ENCODE measurements around the gene NPC2. TPM values are rescaled to one million over a fixed set of nuclear protein-coding genes. Genes with fewer than 3 reads are reported as not detected.
A peak's percentile ranks its signal among the peaks of the same experiment; 100 is the strongest.

NPC2 gene
- total RNA-seq, 1 experiment from 2014 or later: 314 TPM

GRCh38 chr14:74503291-74503937 is 10.3 kb upstream of the NPC2 start:
- no peak for DNase-seq (ENCODE audit: low spot score)

DNA sequence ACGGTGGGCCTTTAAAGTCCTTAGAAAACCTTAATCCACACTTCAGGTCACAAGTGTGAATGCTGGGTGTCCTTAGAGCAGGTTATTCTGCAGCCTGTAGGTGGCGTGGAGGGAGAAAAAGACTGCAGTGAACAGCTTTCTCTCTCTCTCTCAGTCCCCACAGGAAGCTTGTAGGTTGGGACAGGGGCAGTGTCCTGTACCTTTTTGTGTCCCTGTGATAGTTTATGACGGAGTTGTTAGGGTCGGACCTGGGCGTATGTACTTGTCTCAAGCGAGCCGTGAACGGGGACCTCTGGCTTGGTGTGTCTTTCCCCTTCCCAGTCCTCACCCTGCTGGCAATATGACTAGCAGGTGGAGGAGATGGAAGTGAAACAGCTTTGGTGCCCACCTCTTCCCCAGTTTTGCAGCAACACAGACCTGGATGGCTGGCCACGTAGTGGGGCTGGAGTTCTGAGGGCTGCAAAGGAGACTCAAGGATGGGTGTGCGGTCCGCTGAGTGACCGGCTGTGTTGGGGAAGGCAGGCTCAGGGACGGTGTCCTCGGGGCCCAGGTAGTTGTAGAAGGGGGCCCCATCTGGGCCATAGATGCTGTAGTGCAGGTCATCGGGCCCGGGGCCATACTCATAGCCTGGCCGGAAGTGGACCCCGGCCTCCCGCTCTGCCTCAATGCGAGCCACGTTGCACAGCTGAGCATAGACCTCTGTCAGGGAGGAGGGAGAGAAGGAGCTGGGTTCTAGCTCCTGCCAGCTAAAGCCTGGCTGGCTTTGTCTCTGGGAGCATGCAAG is 9.3 kb upstream of the NPC2 start:
- peak; percentile 28 for DNase-seq (ENCODE audit: low spot score)

- DNase-seq (ENCODE audit: low spot score): no peak
Observed at GRCh38 chr14:74501691-74502090, 8.6 kb upstream of the NPC2 start.

- peak; percentile 49 for DNase-seq (ENCODE audit: low spot score)
Observed at GRCh38 chr14:74501135-74501614, 8.1 kb upstream of the NPC2 start.

DNA sequence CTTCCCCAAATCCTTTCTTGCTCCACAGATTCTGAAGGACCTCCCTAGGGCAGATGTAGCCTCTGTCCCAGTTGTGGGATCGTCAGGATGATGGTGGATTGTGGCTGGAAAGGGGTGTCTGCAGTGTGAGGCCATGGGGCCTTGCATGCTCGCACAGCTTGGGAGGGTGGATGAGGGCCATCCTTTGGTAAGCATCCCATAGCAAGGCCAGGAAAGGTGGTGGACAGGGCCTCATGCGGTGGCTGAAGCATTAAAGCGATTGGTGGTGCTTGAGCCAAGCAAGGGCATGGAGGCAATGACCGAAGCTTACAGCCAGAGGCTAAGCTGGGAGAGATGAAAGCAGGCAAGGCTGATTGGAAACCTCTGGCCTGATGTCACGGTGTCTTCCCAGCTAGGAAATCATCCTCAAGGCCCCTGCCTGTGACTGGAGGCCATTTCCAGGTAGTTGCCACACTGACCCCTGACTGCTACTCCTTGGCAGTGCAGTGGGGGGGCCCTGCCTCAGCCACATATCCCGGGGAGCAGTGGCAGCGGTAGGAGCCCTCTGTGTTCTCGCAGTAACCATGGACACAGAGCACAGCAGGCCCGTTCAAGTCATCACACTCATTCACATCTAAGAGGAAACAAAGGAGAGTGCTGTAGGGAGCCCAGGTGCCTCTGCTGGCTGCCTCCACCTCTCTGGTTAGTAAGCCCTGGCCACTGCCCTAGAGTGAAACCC is 7.5 kb upstream of the NPC2 start:
- DNase-seq (ENCODE audit: low spot score): no peak

DNA sequence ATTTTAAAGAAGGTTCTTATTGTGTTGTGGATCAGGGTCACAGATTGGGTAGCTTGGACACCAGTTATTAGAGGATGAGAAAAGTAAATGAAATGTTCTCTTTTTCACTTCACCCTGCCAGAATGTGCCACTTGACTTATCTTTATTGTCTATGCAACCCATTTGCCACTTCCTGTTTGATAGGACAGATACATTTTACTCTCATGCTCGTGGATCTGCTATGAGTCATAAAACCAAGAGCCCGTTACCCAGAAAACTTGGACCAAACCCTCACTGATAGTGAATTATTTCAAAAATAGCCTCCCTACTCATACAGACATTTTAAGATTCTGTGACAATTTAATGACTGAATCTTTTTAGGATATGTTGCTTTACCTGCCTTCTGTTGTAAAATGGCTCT is 2.3 kb upstream of the NPC2 start:
- DNase-seq (ENCODE audit: low spot score): no peak

DNA sequence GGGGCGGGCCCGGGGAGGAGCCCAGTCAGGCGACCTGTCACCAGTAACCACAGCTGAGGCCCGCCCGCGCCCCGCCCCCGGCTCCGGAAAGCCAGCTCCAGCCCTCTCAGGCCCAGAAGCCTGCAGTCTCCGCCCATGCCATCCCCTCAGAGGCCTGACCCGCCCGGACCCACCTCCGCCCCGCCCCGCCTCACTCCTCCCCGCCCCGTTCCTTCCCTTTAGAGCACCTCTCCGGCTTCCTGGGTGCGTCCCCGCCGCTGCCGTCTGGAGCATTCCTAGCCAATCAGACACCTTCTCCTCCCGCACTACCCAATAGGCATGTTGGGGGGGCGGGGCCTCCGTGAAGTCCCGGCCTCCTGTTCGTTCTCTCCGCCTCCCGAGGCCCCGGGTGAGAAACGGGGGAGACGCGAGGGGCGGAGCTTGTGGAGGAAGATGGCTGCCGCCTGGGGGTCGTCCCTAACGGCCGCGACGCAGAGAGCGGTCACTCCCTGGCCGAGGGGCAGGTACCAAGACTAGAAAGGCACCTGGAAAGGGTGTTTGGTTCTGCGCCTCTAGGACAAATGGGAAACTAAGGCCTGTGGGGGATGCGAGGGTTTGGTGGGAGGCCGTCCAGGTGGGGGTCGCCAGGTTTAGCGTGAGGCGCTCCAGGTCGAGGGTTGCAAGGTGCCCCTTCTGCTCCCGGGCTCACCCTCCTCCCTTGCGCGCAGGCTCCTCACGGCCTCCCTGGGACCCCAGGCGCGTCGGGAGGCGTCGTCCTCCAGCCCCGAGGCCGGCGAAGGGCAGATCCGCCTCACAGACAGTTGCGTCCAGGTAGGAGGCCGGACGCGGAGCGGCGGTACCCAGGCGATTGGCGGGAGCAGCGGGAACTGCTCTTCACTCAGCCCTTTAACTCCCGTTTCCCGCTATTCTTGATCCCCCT is 497 bp upstream of the NPC2 start, which contains the start of gene ISCA2:
ISCA2 (plus strand) TSS at position 423 of the 919 bp plus-strand sequence; CDS start at position 433, 10 bp downstream.
- peak; percentile 96 for DNase-seq (ENCODE audit: low spot score)

- peak; percentile 39 for DNase-seq (ENCODE audit: low spot score)
Observed at GRCh38 chr14:74491956-74492775, 939 bp downstream of the NPC2 start.

- DNase-seq (ENCODE audit: low spot score): no peak
Observed at GRCh38 chr14:74490486-74490885, 2.6 kb downstream of the NPC2 start.

- DNase-seq (ENCODE audit: low spot score): peak; percentile 80
Observed at GRCh38 chr14:74488786-74489397, 4.2 kb downstream of the NPC2 start.

- no peak for DNase-seq (ENCODE audit: low spot score)
Observed at GRCh38 chr14:74486164-74486563, 6.9 kb downstream of the NPC2 start.

DNA sequence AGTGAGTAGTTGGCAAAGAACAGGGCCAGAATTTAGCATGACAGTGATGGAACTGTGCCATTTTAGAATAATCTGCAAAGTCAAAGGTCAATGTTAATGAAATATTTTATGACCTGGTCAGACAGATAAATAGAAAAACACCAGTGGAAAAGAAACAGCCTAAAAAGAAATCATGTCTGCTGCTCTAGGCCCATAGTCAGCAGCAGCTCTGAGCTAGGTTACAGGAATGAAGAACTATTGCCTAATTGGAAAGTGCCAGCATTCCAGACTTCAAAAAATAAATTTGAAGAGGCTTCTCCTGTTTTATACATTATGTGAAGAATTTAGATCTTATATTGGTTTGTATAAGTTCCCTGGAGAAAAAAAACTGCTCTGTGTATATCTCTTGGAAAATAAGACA is 9.8 kb downstream of the NPC2 start:
- DNase-seq (ENCODE audit: low spot score): no peak

- DNase-seq (ENCODE audit: low spot score): no peak
Observed at GRCh38 chr14:74482571-74482970, 10.5 kb downstream of the NPC2 start.

GRCh38 chr14:74480046-74480445 is 13.1 kb downstream of the NPC2 start:
- DNase-seq (ENCODE audit: low spot score): no peak

DNA sequence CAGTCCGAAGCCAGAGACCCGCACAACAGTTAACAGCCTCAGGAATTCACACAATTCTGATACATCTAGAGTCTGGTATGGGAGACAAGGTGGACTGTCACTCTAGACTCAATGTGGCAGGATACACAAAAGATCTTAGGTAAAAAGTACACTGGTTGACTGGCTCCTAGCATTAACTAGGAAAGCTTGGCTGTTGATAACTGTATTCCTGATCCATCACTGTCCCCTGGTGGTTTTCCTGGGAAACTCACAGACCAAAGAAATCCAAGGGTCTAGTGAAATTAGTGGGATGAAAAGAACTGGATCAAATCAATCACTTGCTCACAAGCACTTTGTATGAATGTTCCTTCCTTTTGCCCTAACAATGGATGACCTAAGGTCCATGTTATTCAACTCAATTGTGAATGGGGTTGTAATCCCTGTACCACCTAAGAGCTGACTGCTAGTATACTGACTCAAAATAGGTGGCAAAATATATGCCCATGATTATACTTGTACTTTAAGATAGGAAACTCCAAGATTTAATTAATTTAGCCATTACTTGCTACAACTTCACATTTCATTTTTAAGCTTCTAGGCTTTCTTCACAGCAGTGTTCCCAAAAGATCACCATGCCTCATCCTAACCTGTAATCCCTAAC is 14.0 kb downstream of the NPC2 start:
- no peak for DNase-seq (ENCODE audit: low spot score)

DNA sequence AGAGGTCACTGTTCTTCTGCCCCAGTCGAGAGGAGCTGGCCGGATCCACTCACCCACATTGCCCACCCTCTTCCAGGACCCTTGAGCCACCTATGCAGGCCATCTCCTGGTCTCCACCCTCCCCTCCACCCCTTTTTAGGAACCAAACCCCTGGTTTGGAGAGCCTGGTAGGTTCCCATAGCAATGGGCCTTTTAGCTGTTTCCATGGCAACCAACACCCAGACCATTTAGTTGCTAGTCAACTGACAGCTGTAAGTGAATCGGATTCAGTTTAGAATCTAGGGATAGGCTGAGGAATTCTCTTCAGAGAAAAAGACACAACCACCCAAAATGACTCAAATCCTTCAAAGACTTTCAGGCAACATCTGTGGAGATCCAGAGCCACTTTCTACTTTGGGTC is 16.5 kb downstream of the NPC2 start:
- no peak for DNase-seq (ENCODE audit: low spot score)

- no peak for DNase-seq (ENCODE audit: low spot score)
Observed at GRCh38 chr14:74476107-74476506, 17.0 kb downstream of the NPC2 start.

- no peak for DNase-seq (ENCODE audit: low spot score)
Observed at GRCh38 chr14:74475678-74476077, 17.4 kb downstream of the NPC2 start.

GRCh38 chr14:74474376-74474775 is 18.7 kb downstream of the NPC2 start:
- no peak for DNase-seq (ENCODE audit: low spot score)

DNA sequence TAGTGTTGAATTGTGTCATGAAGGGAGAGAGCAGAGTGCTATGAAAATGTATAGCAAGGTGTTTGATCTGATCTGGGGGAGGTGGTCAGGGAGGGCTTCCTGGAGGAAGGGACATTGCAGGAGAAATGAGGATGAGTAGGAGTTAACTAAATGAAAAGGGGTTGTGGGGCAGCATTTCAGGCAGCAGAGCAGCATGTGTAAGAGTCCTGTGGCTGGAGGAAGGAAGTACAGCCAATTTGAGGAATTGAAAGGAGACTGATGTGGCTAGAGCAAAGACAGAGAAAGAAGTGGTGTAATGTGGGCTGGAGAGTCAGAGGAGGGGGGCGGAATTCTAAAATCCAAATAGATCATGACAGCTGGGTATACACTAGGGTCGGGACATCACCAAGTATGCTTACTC is 20.5 kb downstream of the NPC2 start:
- no peak for DNase-seq (ENCODE audit: low spot score)
